GM19452 (cell line): ENCODE results near the gene SLC25A3.
"Not testable (repeated sequence)": the region's sequence is repeated elsewhere in the genome, so short reads cannot be mapped to it uniquely, and the experiment has no call there.

Experiments
- ATAC-seq: cut with Tn5 transposase; IDR thresholded peaks from one replicate; pipeline ENCODE4 v1.9.1; 2021; ENCODE audit not compliant: unreplicated experiment

The SLC25A3 gene

DNA sequence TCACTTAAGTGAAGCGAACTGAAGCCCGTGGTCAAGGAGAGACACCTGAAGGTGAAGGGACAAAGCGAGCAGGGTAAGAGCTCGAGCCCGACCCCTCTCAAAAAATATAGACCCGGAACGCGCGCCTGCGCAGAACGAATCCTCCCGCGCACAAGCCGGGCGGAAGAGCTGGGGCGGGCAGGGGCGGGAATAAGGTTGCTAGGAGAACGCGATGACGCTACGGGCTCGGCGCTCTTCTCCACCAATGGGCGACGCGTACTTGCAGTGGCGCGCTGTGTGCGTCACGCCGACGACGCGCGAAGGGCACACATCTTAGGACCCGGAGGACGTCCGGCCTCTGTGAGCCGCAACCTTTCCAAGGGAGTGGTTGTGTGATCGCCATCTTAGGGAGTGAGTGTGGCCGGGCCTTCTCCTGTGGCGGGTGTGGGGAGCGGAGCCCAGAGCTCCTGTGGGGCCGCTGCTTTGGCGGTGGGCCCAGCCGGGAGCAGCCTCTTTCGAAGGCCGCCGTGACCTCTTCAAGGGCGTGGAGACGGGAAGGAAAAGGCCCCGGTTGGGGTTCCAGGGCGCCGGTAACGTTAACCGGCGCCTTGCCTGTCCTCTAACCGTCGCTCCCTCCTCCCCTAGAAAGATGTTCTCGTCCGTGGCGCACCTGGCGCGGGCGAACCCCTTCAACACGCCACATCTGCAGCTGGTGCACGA is at the start of gene SLC25A3:
Gene SLC25A3 (plus strand): TSS at position 336 of the 699 bp plus-strand sequence. CDS start 293 bp downstream, at position 629.
- ATAC-seq = peak; percentile 99

DNA sequence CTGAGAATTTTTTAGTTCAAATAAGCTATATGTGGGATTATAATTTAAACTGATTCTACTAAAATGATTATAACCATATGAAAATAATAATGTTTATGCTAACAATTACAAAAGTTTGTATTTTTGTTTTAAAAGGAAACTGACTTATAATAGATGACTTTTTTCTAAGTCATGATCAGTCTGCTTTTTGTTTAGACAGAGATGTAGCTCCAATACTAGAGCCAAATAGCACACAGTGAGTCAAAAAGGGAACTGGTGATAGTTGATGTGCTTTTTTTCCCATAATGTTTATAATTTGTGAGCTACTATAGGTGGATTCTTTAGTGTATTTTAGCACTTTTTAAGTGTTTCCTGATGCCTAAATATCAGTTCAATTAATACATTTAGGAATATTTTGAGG is 49.8 kb upstream of the SLC25A3 start:
- ATAC-seq = no peak

- no peak for ATAC-seq
Observed at GRCh38 chr12:98544751-98545150, 48.7 kb upstream of the SLC25A3 start.

DNA sequence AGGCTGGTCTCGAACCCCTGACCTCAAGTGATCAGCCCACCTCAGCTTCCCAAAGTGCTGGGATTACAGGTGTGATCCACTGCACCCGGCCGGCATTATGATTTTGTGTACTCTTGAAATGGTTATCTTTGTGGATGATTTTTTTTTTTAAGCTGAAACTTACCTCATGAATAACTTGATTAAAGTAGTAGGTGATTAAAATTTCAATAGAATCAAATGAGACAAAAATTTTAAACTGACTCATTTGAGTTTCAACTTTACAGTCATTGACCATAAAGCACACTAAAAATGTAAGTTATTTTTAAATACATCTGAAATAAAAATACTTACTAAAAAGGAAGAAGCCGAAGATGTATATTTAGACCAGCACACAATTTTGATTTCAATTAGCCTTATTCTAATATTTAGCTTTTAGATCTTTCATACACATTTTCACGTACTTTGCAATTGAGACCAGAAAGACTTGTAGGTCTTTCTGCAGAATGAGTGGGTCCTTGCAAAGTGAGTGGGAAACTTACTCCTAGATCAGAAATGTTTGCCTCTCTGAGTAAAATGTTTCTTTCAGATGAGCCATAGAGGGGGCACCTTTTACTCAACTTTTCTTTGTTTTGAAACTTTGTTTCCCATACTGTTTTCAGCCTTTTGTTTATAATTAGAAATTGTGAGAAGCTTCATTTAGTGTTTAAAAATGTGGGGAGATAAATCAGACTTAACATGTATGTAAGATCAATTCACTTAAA is 43.9 kb upstream of the SLC25A3 start:
- no peak for ATAC-seq

GRCh38 chr12:98551787-98552186 is 41.7 kb upstream of the SLC25A3 start:
- no peak for ATAC-seq

DNA sequence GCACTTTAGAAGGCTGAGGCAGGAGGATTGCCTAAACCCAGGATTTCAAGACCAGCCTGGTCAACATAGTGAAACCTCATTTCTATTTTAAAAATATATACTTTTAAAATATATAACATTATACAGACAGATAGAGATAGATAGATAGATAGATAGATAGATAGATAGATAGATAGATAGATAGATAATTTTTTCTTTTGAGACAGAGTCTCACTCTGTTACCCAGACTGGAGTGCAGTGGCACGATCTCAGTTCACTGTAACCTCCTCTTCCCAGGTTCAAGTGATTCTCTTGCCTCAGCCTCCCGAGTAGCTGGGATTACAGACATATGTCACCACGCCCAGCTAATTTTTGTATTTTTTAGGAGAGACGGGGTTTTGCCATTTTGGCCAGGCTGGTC is 35.4 kb upstream of the SLC25A3 start:
- ATAC-seq = not testable (repeated sequence)

- ATAC-seq = no peak
Observed at GRCh38 chr12:98559666-98560065, 33.8 kb upstream of the SLC25A3 start.

- no peak for ATAC-seq
Observed at GRCh38 chr12:98561846-98562245, 31.6 kb upstream of the SLC25A3 start.

DNA sequence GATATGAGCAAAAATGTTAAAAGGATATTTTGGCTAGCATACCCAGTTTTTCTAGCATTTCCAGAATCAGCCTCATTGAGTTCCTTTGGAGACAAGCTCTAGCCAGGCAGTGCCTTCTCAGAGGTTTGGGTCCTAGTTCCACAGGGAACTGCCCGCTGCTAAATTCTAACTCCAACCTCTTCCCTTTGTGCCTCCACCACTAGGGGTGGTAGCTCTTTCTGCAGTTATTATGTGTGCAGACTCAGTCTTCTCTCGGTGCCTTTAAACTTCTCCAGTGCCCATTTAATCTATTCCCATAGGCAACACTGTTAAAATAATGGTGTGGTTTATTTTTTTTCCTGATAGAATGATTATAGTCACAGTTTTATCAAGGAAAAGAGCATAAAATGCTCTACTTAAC is 21.5 kb upstream of the SLC25A3 start:
- no peak for ATAC-seq

DNA sequence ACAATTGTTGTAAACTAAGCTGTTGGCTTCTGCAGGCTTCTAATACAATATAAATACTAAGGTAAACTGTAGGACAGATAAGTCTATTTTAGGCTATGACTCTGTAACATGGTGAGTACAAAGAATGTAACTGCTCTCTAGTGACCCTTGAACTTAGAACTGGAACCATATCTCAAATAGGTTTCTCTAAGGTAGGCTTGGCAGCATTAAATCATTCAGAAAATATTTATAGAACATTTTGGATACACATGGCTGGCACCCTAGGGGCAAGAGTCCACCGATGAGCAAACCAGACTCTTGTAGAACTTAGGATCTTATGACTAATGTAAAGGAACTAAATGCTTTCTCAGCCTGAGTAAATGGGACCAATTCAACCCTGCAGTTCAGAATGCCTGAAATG is 19.4 kb upstream of the SLC25A3 start:
- no peak for ATAC-seq

DNA sequence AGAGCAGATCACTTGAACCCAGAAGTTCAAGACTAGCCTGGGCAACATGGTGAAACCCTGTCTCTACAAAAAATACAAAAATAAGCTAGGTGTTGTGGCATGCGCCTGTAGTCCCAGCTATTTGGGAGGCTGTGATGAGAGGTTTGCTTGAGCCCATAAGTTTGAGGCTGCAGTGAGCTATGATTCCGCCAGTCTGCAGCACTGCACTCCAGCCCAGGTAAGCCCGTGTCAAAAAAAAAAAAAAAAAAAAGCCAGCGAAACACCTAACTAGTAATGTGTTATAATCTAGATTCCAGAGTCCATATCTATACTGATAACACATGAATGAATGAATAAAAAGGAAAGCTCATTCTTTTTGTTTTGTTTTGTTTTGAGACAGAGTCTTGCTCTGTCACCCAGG is 18.5 kb upstream of the SLC25A3 start:
- no peak for ATAC-seq

GRCh38 chr12:98576795-98577194 is 16.7 kb upstream of the SLC25A3 start:
- ATAC-seq = not testable (repeated sequence)

- ATAC-seq = no peak
Observed at GRCh38 chr12:98578392-98578791, 15.1 kb upstream of the SLC25A3 start.

GRCh38 chr12:98578821-98579220 is 14.7 kb upstream of the SLC25A3 start:
- ATAC-seq = no peak

- no peak for ATAC-seq
Observed at GRCh38 chr12:98579347-98579746, 14.1 kb upstream of the SLC25A3 start.

GRCh38 chr12:98579835-98580234 is 13.7 kb upstream of the SLC25A3 start:
- ATAC-seq = no peak

GRCh38 chr12:98580695-98581094 is 12.8 kb upstream of the SLC25A3 start:
- ATAC-seq = no peak

DNA sequence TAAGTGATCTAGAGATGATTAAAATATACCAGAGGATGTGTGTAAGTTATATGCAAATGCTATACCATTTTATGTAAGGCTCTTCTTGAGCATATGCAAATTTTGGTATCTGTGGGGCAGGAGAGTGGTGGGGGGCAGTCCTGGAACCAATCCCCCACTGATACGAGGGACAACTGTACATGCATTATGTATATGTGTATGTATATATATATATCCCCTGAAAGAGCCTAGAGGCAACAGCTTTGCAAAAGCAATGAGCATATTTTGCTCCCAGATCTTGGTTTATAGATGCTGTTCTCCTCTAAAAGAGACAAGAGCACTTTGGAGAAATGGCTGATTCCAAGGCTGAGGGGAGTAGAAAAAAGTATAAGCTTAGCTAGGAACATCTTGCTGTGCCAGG is 12.4 kb upstream of the SLC25A3 start:
- ATAC-seq = no peak

- ATAC-seq = no peak
Observed at GRCh38 chr12:98582093-98582492, 11.4 kb upstream of the SLC25A3 start.

- ATAC-seq = no peak
Observed at GRCh38 chr12:98587084-98587483, 6.4 kb upstream of the SLC25A3 start.

- ATAC-seq = no peak
Observed at GRCh38 chr12:98591209-98591608, 2.3 kb upstream of the SLC25A3 start.

DNA sequence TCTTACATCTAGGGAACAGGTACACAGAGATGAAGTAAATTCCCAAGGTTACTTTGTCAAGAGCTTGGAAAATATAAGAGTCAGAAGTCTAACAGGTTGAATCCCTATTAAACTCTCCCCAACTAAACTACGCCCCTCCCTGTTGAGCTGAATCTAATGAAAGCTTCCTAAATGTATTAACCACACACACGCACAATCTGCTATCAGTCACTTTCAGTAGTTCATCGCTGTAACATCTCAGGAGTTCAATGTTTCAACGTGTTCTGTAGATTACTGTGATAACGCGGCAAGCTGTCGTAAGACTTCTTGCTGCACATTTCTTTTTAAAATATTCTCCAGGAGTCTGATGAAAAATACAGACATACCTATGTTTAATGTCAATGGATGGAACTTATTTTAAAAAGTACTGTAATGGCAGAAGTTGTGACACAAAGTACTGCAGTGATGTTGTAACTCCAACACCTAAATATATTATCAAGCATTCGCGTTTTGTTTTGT is 612 bp upstream of the SLC25A3 start:
- peak; percentile 1 for ATAC-seq
